Renal cortex interstitium (tissue), 11 donors: ENCODE results near the gene MRPL52. TPM values are rescaled to one million over a fixed set of nuclear protein-coding genes. Genes with fewer than 3 reads are reported as not detected.
"Not testable (repeated sequence)": the region's sequence is repeated elsewhere in the genome, so short reads cannot be mapped to it uniquely, and the experiment has no call there.

Experiments used
- DNase-seq, 11 donors: peaks; one replicate each; pipeline ENCODE4 v3.0.0-alpha.2; 2013; ENCODE audit warnings: low read depth in 9 of 11, low spot score in 4 of 11; ENCODE audit errors: extremely low read depth in 1 of 11
- polyA plus RNA-seq, 3 donors: library from polyadenylated mRNA; unstranded; fragments of 120-200 nt; gene quantifications; one replicate each; pipeline ENCODE4 v1.2.1, GENCODE V29; 2013; ENCODE audit not compliant: insufficient read length in 3 of 3

MRPL52 gene
- polyA plus RNA-seq, 3 donors = 76.1 to 108 (median 97.7) TPM

DNA sequence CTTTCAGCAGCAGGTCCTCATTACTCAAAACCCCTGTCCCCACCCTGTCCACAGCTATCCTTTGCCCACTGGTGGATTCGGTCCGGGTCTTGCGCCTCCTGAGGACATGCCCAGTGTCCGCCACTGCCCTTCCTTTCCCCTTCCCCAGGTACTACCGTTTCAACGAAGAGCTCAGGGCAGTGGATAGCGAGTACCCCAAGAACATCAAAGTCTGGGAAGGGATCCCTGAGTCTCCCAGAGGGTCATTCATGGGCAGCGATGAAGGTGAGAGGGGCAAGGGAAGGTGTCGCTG lies 15.4 kb downstream of the MRPL52 start:
- DNase-seq = no peak

DNA sequence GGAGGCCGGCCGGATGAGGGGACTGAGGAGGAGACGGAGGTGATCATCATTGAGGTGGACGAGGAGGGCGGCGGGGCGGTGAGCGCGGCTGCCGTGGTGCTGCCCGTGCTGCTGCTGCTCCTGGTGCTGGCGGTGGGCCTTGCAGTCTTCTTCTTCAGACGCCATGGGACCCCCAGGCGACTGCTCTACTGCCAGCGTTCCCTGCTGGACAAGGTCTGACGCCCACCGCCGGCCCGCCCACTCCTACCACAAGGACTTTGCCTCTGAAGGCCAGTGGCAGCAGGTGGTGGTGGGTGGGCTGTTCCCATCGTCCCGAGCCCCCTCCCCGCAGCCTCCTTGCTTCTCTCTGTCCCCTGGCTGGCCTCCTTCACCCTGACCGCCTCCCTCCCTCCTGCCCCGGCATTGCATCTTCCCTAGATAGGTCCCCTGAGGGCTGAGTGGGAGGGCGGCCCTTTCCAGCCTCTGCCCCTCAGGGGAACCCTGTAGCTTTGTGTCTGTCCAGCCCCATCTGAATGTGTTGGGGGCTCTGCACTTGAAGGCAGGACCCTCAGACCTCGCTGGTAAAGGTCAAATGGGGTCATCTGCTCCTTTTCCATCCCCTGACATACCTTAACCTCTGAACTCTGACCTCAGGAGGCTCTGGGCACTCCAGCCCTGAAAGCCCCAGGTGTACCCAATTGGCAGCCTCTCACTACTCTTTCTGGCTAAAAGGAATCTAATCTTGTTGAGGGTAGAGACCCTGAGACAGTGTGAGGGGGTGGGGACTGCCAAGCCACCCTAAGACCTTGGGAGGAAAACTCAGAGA lies 16.3 kb downstream of the MRPL52 start:
- no peak for DNase-seq

DNA sequence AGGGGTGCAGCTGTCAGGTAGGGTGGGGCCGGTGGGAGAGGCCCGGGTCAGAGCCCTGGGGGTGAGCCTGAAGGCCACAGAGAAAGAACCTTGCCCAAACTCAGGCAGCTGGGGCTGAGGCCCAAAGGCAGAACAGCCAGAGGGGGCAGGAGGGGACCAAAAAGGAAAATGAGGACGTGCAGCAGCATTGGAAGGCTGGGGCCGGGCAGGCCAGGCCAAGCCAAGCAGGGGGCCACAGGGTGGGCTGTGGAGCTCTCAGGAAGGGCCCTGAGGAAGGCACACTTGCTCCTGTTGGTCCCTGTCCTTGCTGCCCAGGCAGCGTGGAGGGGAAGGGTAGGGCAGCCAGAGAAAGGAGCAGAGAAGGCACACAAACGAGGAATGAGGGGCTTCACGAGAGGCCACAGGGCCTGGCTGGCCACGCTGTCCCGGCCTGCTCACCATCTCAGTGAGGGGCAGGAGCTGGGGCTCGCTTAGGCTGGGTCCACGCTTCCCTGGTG lies 17.2 kb downstream of the MRPL52 start:
- DNase-seq = no peak

DNA sequence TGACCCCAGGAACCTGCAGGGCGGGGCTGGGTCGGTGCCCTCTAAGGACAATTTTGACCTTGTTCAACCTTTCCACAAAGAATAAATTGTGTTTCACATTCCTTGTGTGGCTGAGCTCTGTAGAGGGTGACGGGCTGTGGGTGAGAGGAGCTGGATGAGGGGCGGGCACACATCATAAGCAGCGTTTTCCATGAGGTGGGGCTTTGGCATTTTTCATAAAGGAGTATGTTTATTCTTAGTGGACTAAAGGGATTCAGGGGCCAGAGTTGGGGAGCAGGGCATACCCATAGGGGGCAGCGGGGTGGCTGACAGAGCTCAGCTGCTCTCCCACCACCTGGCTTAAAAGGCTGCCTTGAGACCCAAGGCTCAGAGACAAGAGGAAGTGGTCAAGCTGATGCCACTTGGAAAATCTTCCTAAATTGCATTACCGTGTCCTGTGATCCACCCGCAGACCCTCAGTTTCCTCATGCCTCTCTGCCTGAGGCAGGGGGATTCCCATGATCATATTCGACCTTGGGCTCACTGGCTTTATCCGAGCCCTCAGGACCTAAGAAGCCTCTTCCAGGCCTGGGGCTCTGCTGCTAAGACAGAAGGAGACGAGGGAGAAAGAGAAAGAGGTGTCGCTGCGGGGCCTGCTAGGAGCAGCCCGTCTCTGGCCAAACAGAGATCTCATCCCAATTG lies 18.1 kb downstream of the MRPL52 start:
- no peak for DNase-seq

DNA sequence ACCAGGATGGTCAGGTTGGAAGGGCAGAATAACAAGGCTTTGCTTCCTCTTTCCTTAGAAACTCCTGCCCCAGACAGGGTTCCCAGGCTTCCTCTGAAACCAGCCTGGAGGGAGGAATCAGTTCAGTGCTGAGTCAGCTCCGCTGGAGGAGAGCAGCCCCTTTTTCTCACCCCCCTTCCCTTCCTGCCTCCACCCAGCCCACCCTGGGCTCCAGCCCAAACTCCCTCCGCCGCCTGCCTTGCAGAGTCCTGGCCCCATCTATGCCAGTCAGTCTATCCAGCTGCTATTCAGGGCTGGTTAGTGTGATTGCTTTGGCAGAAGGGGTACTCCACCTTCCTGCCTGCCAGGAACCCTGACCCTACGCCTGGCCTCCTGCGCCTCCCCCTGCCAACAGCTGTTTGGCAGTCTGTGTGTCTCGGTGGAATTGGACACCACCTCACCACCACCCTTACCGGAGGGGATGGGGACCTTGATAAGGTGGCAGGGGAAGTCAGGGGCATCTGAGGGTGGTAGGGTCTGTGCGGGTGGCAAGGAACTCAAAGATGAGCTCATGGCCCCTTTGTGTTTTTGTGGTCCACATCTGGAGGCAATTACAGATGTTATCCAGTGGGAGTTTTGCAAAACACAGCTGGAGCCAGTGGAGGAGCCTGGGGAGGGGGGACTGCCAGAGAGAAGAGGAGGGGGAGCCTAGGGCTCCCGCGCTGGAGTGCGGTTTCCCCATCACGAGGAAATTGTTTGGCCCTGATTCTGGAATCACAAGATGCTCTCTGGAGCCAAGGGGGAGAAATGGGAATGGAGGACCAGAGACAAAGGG lies 18.9 kb downstream of the MRPL52 start:
- peak in 5 of 11 donors; percentile 59 to 82 (median 68) for DNase-seq

DNA sequence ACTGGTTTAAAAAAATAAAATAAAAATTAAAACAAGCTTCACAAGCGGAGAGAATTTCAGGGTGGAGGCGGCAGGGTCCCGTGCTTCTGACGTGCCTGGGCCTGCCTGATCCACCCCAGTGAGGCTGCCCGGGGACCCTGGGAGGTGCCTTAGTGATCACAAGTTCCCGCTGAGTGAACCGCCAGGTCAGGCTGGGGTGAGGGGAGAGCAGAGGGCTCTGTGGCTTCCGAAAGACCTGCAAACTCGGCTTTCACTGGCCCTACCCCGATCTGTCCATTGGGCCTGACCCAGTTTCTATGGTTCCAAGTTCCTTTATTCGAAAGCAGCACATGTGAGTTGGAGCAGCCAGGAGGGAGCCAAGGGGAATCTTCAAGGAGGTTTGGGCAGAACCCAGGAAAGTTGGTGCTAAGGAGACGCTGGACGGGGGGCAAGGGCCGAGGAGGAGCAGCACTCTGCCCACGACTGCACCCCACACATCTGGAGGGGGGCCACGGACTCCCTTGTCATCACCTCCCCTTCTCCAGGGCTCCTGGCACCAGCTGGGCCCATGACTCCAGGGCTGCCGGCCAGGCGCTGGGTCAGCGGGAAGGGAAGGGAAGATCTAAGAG lies 19.6 kb downstream of the MRPL52 start:
- no peak for DNase-seq

DNA sequence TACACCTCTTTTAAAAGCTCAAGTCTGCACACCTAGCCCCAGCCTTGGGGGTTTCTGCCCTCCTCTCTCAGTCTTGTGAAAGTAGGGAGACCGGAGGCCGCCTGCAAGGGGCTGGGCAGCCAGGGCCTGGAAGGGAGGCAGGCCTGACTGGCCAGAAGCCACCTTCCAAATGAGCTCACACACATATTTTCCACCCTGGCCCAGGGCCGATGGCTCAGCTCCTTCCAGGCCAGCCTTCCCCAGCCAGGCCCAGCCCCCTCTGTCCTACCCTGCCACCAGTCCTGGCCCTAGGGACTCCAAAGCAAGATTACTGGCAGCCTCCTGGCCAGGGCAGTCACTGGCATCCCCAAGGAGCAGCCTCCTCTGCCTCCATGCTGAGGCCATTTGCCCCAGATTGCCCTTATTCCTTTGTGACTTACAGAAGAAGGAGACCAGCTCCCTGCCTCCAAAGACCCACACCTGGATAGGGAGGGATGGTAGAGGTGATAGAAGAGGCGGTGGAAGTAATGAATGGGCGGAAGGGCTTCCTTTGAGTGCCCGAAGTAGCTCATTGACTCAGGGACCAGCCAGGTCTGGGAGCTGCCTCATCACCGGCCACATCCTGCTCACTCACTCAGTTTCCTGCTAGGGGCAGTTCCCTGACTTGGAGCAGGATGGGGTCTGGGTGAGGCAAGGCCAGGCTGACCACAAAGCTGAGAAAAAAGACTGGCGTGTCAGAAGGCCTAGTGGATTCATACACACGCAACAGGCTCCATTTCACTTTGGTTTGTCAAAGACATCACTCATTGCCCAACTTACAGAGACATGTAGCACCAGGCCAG lies 21.5 kb downstream of the MRPL52 start:
- DNase-seq = no peak

DNA sequence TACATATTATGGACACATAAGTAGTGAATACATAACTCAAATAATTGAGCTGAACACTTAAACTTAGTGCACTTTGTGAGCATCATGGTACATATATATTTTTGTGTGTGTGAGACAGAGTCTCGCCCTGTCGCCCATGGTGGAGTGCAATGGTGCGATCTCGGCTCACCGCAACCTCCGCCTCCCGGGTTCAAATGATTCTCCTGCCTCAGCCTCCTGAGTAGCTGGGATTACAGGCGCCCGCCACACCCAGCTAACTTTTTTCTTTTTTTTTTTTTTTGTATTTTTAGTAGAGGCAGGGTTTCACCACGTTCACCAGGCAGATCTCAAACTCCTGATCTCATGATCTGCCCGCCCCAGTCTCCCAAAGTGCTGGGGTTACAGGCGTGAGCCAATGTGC lies 22.5 kb downstream of the MRPL52 start:
- not testable (repeated sequence) for DNase-seq

DNA sequence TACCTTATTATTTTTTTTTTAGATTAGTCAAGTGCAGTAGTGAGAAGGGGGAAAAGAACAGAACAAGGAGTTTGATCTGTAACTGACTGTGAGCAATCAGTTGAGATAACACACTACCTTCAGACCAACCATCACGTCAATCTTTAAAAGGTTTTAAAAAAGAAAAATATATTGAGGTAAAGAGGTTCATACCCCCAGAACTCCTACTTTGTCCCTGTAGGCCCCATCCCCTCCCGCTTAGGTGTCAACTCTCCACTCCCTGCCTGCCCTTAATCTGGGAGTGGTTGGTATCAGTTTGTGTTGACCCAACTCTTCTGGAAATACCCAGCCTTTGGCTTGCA lies 22.9 kb downstream of the MRPL52 start:
- DNase-seq = no peak

DNA sequence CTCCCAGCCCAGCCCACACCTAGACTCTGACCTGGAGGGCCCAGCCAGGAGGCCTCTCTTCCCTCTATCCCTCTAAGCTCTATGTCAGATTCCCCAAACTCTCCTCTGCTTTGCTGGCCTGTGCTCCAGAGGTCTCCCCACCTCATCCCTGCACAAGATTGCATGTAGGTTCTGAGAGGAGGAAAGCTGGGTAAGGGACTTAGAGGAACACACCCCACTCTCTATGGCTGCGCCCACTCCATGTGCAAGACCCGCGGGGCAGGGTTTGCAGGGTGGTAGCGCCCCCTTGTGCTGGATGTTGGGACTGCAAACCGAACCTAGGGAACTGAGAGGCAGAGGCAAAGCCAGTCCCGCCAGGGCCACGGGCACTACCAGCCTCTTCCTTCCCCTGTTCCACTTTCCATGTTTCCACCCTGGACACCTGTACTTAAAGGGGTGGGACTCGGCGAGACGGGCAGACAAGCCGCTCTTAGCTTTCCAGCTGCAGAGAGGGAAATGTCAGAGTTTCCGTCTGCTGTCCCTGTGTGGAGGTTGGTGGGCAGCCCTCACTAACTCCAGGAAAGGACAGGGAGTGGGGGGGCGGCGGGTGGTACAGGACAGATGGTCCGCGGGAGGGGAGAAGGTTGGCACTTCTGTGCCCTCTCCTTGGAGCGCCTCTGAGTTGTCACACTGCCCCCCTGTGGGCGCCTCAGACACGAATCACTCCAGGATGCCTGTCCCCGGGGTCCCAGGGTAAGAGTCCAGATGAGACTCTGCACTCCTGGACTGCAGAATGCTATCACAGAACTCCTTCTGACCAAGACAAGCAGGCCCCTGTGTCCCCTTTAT lies 23.5 kb downstream of the MRPL52 start:
- peak in 9 of 11 donors; percentile 75 to 89 (median 83) for DNase-seq

DNA sequence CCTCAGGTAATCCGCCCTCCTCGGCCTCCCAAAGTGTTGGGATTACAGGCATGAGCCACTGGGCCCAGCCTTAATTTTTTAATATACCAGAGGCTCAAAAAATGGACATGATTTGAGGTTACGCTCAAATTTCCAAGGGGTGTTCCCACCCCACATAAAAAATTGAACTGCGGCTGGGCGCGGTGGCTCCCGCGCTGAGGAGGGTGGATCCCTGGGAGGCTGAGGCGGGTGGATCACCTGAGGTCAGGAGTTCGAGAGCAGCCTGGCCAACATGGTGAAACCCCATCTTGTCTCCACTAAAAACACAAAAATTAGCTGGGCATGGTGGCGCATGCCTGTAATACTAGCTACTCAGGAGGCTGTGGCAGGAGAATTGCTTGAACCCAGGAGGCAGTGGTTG lies 24.6 kb downstream of the MRPL52 start:
- DNase-seq = not testable (repeated sequence)

DNA sequence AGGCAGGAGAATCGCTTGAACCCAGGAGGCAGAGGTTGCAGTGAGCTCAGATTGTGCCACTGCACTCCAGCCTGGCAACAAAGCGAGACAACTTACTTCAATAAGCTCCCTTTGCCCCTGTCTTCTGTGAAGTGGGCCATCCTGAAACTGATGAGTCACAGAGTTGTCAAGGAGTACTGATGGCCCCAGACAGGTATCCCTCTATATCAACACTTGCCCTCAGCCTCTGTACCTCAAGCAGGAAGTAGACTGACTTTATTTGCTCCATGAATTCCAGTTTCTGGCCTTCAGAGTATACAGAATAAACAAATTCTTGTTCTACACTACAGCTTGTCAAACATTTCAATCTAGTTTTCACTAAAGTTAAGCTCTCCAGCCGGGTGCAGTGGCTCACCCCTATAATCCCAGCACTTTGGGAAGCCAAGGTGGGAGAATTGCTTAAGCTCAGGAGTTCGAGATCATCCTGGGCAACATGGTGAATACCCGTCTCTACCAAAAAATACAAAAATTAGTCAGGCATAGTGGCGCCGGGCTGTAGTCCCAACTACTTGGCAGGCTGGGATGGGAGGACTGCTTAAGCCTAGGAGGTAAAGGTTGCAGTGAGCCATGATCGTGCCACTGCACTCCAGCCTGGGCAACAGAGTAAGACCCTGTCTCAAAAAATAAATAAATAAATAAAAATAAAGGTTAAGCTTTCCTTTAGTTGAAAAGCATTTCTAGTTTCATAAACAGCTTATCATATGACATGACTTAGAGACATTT lies 25.5 kb downstream of the MRPL52 start:
- no peak for DNase-seq

DNA sequence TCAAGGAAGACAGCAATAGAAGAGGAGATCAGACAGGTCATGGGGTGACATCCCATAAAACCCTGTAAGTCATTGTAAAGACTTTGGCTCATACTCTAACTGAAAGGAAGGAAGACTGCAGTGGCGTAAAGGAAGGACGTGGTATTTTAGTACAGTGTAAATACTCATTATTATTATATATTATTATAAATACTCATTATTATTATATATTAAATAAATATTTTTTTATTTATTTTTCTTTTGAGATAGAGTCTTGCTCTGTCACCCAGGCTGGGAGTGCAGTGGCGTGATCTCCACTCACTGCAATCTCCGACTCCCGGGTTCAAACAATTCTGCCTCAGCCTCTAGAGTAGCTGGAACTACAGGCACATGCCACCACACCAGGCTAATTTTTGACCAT lies 26.7 kb downstream of the MRPL52 start:
- DNase-seq = no peak

DNA sequence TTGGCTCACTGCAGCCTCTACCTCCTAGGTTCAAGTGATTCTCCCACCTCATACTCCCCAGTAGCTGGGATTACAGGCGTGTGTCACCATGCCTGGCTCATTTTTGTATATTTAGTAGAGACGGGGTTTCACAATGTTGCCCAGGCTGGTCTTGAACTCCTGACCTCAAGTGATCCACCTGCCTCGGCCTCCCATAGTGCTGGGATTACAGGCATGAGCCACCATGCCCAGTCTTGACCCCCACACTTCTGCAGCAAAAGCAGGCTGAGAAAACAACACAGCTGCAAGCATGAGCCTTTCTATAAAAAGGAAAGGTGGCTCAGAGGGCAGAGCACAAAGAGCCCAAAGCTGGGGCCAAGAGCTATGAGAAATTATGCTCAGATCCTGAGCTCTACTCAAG lies 30.7 kb downstream of the MRPL52 start:
- not testable (repeated sequence) for DNase-seq

DNA sequence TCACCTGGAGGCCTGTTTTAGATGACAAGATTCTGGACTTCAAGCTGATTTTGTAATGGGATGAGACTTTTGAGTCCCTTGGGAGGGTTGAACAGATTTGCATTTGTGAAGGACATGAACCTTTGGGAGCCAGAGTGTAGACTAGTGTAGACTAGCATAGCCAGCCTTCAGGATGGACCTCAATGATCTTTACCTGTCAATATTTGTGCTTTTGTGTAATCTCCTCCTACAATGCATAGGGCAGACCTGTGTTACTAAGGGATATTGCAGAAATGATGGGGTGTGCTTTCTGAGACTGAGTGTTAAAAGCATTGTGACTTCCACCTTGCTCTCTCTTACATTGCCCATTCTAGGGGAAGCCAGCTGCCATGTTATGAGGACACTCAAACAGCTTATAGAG lies 32.0 kb downstream of the MRPL52 start:
- no peak for DNase-seq

DNA sequence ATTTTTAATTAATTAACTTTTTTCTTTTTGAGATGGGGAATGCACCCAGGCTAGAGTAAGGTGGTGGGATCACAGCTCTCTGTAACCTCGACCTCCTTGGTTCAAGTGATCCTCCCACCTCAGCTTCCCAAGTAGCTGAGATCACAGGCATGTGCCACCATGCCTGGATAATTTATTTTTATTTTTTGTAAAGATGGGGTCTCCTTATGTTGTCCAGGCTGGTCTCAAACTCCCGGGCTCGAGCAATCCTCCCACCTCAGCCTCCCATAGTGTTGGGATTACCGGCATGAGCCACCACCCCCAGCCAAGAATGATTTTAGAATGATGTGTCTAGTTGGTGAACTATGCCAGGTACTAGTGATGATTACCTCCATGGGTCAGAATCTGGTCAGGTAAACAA lies 35.3 kb downstream of the MRPL52 start:
- DNase-seq = no peak
